ENCODE data around the gene CXCL11. TPM values are rescaled to one million over a fixed set of nuclear protein-coding genes. Genes with fewer than 3 reads are reported as not detected.

Gene CXCL11
- total RNA-seq (not detected), polyA plus RNA-seq (not detected), total RNA-seq (not detected)

- CTCF ChIA-PET = no interaction called here
- H3K4me3 Mint-ChIP-seq = no peak within 1 kb of the TSS
- Histone ChIP-seq H3K36me3 (ENCODE audit: control insufficient read depth in 2 of 3, insufficient read depth in 3 of 3, low read length in 3 of 3) (no peaks in the 10 kb centered on the region), H3K27ac (ENCODE audit: low read depth, low read length) (no peak within 1 kb of the TSS), H3K27me3 (ENCODE audit: control insufficient read depth in 2 of 2, insufficient read depth in 2 of 2, low read length in 2 of 2) (no peaks in the 10 kb centered on the region), H3K4me1 (ENCODE audit: control insufficient read depth in 2 of 2, insufficient read depth in 2 of 2, low read length in 2 of 2) (no peaks in the 10 kb centered on the region), H3K9me3 (ENCODE audit: control insufficient read depth in 2 of 3, low read length in 3 of 3) (no peaks in the 10 kb centered on the region), H3K4me3 (ENCODE audit: low read length) (no peak within 1 kb of the TSS)
- no peaks in the 10 kb centered on the region for H3K9me3 Mint-ChIP-seq
- ATAC-seq = no peak
- H3K27ac Mint-ChIP-seq = no peak within 1 kb of the TSS
- peaks cover 0 to 14% (median 0%) of the 10 kb centered on the region in 7 donors for H3K4me1 Mint-ChIP-seq
- H3K36me3 Mint-ChIP-seq = no peaks in the 10 kb centered on the region
- DNase-seq = no peak
- peaks cover 0 to 4% (median 2%) of the 10 kb centered on the region in 5 donors for H3K27me3 Mint-ChIP-seq
- intact Hi-C loops (cut with micrococcal nuclease) = loop anchor here in 1 of 2 donors (2.0 kb wide), 1 partner anchor 13 kb away; the partner anchor contains the start of gene CXCL10
- POLR2A ChIA-PET = no interaction called here
These were observed at the start of gene CXCL11 for GRCh38 chr4:76035799-76036380. CXCL11 (minus strand) TSS chr4:76036070; CDS start chr4:76035987, 83 bp downstream.

GRCh38 chr4:76084542-76084941 lies 48.7 kb upstream of the CXCL11 start:
- POLR2A ChIA-PET = no interaction called here
- Histone ChIP-seq H3K9me3 (ENCODE audit: control insufficient read depth in 2 of 3, low read length in 3 of 3) (no peaks in the 10 kb centered on the region), H3K27me3 (ENCODE audit: control insufficient read depth in 2 of 2, insufficient read depth in 2 of 2, low read length in 2 of 2) (no peaks in the 10 kb centered on the region), H3K36me3 (ENCODE audit: control insufficient read depth in 2 of 3, insufficient read depth in 3 of 3, low read length in 3 of 3) (no peaks in the 10 kb centered on the region), H3K27ac (ENCODE audit: low read depth, low read length) (no peak overlapping the region), H3K4me1 (ENCODE audit: control insufficient read depth in 2 of 2, insufficient read depth in 2 of 2, low read length in 2 of 2) (no peaks in the 10 kb centered on the region), H3K4me3 (ENCODE audit: low read length) (no peak overlapping the region)
- Mint-ChIP-seq H3K4me3 (no peak overlapping the region), H3K9me3 (no peaks in the 10 kb centered on the region), H3K36me3 (no peaks in the 10 kb centered on the region), H3K27me3 (peaks cover 6 to 29% (median 18%) of the 10 kb centered on the region in 5 donors), H3K4me1 (peaks cover 0 to 6% (median 0%) of the 10 kb centered on the region in 7 donors), H3K27ac (no peak overlapping the region)
- CTCF ChIA-PET = no interaction called here
- DNase-seq (no peak), ATAC-seq (no peak)
- intact Hi-C loops (cut with micrococcal nuclease) = no loop called here

- Mint-ChIP-seq H3K27me3 (peaks cover 11 to 36% (median 22%) of the 10 kb centered on the region in 5 donors), H3K4me1 (peaks cover 0 to 6% (median 0%) of the 10 kb centered on the region in 7 donors), H3K36me3 (no peaks in the 10 kb centered on the region), H3K4me3 (no peak overlapping the region), H3K9me3 (no peaks in the 10 kb centered on the region), H3K27ac (no peak overlapping the region)
- ATAC-seq (no peak), DNase-seq (no peak)
- H3K36me3 ChIP-seq (ENCODE audit: control insufficient read depth in 2 of 3, insufficient read depth in 3 of 3, low read length in 3 of 3) = no peaks in the 10 kb centered on the region
- ChIA-PET POLR2A (no interaction called here), CTCF (interaction anchor here (0.5 kb wide), 1 partner anchor 168 kb away, joined by 4 read pairs; no protein-coding TSS in a partner anchor)
- H3K27ac ChIP-seq (ENCODE audit: low read depth, low read length) = no peak overlapping the region
- intact Hi-C loops (cut with micrococcal nuclease) = no loop called here
- no peaks in the 10 kb centered on the region for H3K27me3 ChIP-seq (ENCODE audit: control insufficient read depth in 2 of 2, insufficient read depth in 2 of 2, low read length in 2 of 2)
- no peaks in the 10 kb centered on the region for H3K9me3 ChIP-seq (ENCODE audit: control insufficient read depth in 2 of 3, low read length in 3 of 3)
- no peaks in the 10 kb centered on the region for H3K4me1 ChIP-seq (ENCODE audit: control insufficient read depth in 2 of 2, insufficient read depth in 2 of 2, low read length in 2 of 2)
- no peak overlapping the region for H3K4me3 ChIP-seq (ENCODE audit: low read length)
These were observed 47.6 kb upstream of the CXCL11 start for GRCh38 chr4:76083386-76083988.

GRCh38 chr4:76078033-76078613 lies 42.3 kb upstream of the CXCL11 start:
- Histone ChIP-seq H3K4me1 (ENCODE audit: control insufficient read depth in 2 of 2, insufficient read depth in 2 of 2, low read length in 2 of 2) (no peaks in the 10 kb centered on the region), H3K27ac (ENCODE audit: low read depth, low read length) (no peak overlapping the region), H3K4me3 (ENCODE audit: low read length) (no peak overlapping the region), H3K9me3 (ENCODE audit: control insufficient read depth in 2 of 3, low read length in 3 of 3) (no peaks in the 10 kb centered on the region), H3K36me3 (ENCODE audit: control insufficient read depth in 2 of 3, insufficient read depth in 3 of 3, low read length in 3 of 3) (no peaks in the 10 kb centered on the region), H3K27me3 (ENCODE audit: control insufficient read depth in 2 of 2, insufficient read depth in 2 of 2, low read length in 2 of 2) (no peaks in the 10 kb centered on the region)
- ChIA-PET CTCF (no interaction called here), POLR2A (no interaction called here)
- Mint-ChIP-seq H3K27ac (no peak overlapping the region), H3K36me3 (no peaks in the 10 kb centered on the region), H3K4me3 (no peak overlapping the region), H3K4me1 (peaks cover 0 to 2% (median 0%) of the 10 kb centered on the region in 7 donors), H3K9me3 (no peaks in the 10 kb centered on the region), H3K27me3 (peaks cover 11 to 29% (median 12%) of the 10 kb centered on the region in 5 donors)
- DNase-seq = no peak
- no peak for ATAC-seq
- intact Hi-C loops (cut with micrococcal nuclease) = no loop called here

- no peaks in the 10 kb centered on the region for H3K36me3 Mint-ChIP-seq
- DNase-seq = no peak
- CTCF ChIA-PET = no interaction called here
- H3K27ac ChIP-seq (ENCODE audit: low read depth, low read length) = no peak overlapping the region
- H3K36me3 ChIP-seq (ENCODE audit: control insufficient read depth in 2 of 3, insufficient read depth in 3 of 3, low read length in 3 of 3) = no peaks in the 10 kb centered on the region
- no peak overlapping the region for H3K4me3 Mint-ChIP-seq
- H3K9me3 ChIP-seq (ENCODE audit: control insufficient read depth in 2 of 3, low read length in 3 of 3) = no peaks in the 10 kb centered on the region
- ATAC-seq = no peak
- intact Hi-C loops (cut with micrococcal nuclease) = no loop called here
- no peaks in the 10 kb centered on the region for H3K9me3 Mint-ChIP-seq
- peaks cover 11 to 19% (median 12%) of the 10 kb centered on the region in 5 donors for H3K27me3 Mint-ChIP-seq
- H3K4me3 ChIP-seq (ENCODE audit: low read length) = no peak overlapping the region
- no peak overlapping the region for H3K27ac Mint-ChIP-seq
- H3K4me1 ChIP-seq (ENCODE audit: control insufficient read depth in 2 of 2, insufficient read depth in 2 of 2, low read length in 2 of 2) = no peaks in the 10 kb centered on the region
- POLR2A ChIA-PET = no interaction called here
- H3K27me3 ChIP-seq (ENCODE audit: control insufficient read depth in 2 of 2, insufficient read depth in 2 of 2, low read length in 2 of 2) = no peaks in the 10 kb centered on the region
- H3K4me1 Mint-ChIP-seq = no peaks in the 10 kb centered on the region
These were observed 39.2 kb upstream of the CXCL11 start for GRCh38 chr4:76074993-76075600.

- Mint-ChIP-seq H3K27ac (no peak within 1 kb of the TSS), H3K36me3 (no peaks in the 10 kb centered on the region), H3K9me3 (no peaks in the 10 kb centered on the region), H3K4me1 (no peaks in the 10 kb centered on the region), H3K4me3 (no peak within 1 kb of the TSS), H3K27me3 (peaks cover 5 to 18% (median 6%) of the 10 kb centered on the region in 5 donors)
- Histone ChIP-seq H3K9me3 (ENCODE audit: control insufficient read depth in 2 of 3, low read length in 3 of 3) (no peaks in the 10 kb centered on the region), H3K27ac (ENCODE audit: low read depth, low read length) (no peak within 1 kb of the TSS), H3K4me1 (ENCODE audit: control insufficient read depth in 2 of 2, insufficient read depth in 2 of 2, low read length in 2 of 2) (no peaks in the 10 kb centered on the region), H3K27me3 (ENCODE audit: control insufficient read depth in 2 of 2, insufficient read depth in 2 of 2, low read length in 2 of 2) (no peaks in the 10 kb centered on the region), H3K36me3 (ENCODE audit: control insufficient read depth in 2 of 3, insufficient read depth in 3 of 3, low read length in 3 of 3) (no peaks in the 10 kb centered on the region), H3K4me3 (ENCODE audit: low read length) (no peak within 1 kb of the TSS)
- DNase-seq (no peak), ATAC-seq (no peak)
- CTCF ChIA-PET = no interaction called here
- POLR2A ChIA-PET = no interaction called here
- intact Hi-C loops (cut with micrococcal nuclease) = no loop called here
These were observed 38.6 kb upstream of the CXCL11 start, which contains the start of gene ART3 for GRCh38 chr4:76074468-76074867. ART3 (plus strand) TSS chr4:76074709; CDS start chr4:76075890, 1,181 bp downstream.
